Sciatic nerve (tissue), 2 donors: ENCODE results near the gene GCSAM. TPM values are rescaled to one million over a fixed set of nuclear protein-coding genes. Genes with fewer than 3 reads are reported as not detected.

Source experiments
- ATAC-seq: fragments of 200-7000 bp; cut with Tn5 transposase; one replicate; pipeline ENCODE4 v1.9.1; 2020; ENCODE audit warnings: mild to moderate bottlenecking, moderate library complexity
- DNase-seq: peaks from one replicate; pipeline ENCODE4 v3.0.0-alpha.2; 2020; ENCODE audit warnings: low spot score
- intact Hi-C: fragments of 100-400 bp; cut with DNase I; formaldehyde crosslinking; loops from one replicate; pipeline ENCODE4 v1.14.2; 2022
- total RNA-seq: library from RNA; stranded (reverse); fragmentation: NEBNext Ultra II Directional; extraction: Animal tissue kit (Norgen Biotek cat#: 25700); gene quantifications from one replicate; pipeline ENCODE4 v1.2.1, GENCODE V29; 2021
- donor health status: DM: no; HTN: no; CAD: no.
- donor health status: DM: no; HTN: no; CAD: no.

GCSAM gene
- total RNA-seq, 1 donor from 2014 or later: 0.22 TPM

GRCh38 chr3:112131111-112131510, 1.9 kb downstream of the GCSAM start:
- ATAC-seq (no peak), DNase-seq (no peak)
- intact Hi-C loops: no loop called here

DNA sequence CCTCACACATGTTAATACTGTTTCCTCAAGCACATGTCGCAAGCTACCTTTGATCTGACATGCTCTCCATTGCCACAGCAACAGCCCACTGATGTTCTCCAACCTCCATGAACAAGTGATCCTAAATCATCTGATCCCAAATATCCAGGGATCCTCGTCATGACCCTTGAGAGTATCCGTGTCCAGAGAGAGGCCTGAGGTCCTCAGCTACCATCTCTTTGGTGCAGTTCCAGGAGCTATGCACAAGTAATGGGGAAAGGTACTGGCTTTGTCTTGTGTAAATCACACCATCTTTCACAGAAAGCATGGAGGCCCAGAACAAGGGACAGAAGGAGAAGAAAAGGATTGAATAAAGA, 2.4 kb downstream of the GCSAM start:
- intact Hi-C loops: no loop called here
- no peak for ATAC-seq
- DNase-seq: no peak

- DNase-seq: no peak
- intact Hi-C loops: no loop called here
- ATAC-seq: no peak
Measured at GRCh38 chr3:112129925-112130637, 3.0 kb downstream of the GCSAM start.

DNA sequence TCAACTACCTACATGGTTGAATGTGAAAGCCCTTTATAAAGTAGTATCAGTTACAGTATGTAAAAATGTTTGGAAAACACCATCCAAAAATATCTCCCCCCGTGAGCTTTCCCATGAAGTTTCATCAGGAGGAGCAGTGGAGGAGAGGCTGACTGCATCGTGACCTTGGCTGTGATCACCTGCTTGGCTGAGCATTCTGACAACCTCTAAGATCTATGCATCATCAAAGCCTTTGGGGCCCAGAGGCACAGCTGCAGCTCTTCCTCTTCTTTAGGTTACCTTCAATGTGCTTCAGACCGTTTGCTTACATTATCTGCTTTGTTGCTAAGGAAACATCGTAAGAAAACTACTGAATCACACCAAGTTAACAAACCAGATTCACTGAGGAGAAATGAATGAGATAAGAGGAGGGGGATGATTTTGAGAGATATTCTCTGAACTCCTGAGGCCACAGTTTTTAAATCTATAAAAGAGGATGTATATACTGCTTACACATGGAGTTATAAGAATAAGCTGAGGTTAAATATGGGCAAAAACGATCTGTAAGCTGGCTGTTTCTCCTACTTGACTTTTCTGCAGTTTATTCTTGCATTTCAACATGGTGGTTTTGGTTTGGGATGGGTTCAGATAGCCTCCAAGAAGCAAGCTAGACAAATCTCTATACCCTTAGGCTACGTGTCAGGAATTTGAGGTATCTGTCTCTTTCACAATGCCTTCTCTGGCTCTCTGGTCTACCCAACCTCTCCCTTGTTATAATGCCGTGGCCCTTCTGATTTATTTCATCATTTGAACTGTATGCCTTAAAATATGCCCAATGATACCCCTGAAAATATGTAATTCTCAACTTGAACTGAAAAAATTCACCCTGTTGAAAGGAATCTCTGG, 4.0 kb downstream of the GCSAM start:
- ATAC-seq (no peak), DNase-seq (no peak)
- intact Hi-C loops: no loop called here

GRCh38 chr3:112127522-112128494, 5.2 kb downstream of the GCSAM start:
- peak; percentile 39 for ATAC-seq
- intact Hi-C loops: no loop called here
- DNase-seq: no peak

GRCh38 chr3:112126511-112126911, 6.5 kb downstream of the GCSAM start:
- ATAC-seq (peak; percentile 36), DNase-seq (no peak)
- intact Hi-C loops: no loop called here

- ATAC-seq: no peak
- intact Hi-C loops: no loop called here
Measured at GRCh38 chr3:112124907-112125607, 8.0 kb downstream of the GCSAM start.

DNA sequence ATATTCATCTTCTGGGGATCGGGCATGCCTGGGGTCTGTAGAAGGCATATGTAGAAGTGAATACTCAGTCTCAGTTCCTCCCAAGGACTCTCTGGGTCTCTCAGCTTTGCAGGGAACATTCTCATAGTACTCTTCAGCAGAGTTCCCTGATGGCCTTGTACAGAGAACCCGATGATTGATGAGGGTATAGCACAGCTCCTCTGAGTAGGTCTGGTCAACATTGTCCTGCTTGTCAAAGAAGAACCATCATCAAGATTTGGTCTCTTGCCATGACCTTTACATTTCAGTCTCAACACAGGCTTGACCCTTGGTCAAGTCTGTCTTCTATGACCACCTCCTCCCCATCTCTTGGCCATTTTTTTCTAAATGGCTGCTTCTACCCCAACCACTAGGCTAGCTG, 9.5 kb downstream of the GCSAM start:
- ATAC-seq: no peak
- no peak for DNase-seq
- intact Hi-C loops: no loop called here

More at GRCh38 chr3:112124907-112125607, 8.0 kb downstream of the GCSAM start:
- no peak for DNase-seq

- ATAC-seq (no peak), DNase-seq (no peak)
- intact Hi-C loops: no loop called here
Measured at GRCh38 chr3:112122870-112123269, 10.2 kb downstream of the GCSAM start.

GRCh38 chr3:112121577-112122547, 11.2 kb downstream of the GCSAM start:
- DNase-seq: no peak
- intact Hi-C loops: no loop called here
- ATAC-seq: no peak

GRCh38 chr3:112119962-112120836, 12.8 kb downstream of the GCSAM start:
- ATAC-seq (no peak), DNase-seq (no peak)
- intact Hi-C loops: no loop called here

DNA sequence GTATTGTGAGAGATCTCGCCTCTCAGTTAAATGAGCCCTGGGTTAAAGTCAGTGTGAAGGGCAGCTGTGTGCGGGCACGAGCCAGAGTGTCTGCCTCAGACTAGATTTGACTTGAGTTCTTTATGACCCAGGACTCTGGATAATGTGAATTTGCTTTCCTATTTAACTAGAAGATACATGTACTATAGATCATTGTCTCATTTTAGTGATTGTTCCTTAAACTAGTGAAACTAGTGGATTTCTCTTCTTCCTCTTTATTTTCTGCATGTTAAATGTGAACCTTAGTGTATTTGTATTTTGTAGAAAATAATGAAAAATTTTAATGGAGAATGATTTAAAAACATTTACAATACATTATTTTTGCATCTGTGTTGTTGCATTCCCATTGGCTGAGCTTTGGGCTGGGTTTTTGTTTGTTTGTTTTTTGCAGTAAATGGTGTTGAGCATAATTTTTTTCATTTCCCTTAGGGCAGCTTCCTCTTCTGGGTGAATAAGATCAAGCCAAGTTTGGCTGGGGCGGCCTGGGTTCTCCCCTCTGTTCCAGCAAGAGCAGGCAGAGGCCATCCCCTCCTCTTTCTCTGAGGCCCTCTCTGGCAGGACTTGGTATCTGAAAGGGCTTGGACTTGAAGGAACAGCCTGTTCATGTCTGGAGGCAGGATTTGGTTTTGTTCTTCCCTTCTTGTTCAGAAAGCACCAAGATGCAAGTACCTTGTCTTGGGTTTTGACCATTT, 15.0 kb downstream of the GCSAM start:
- ATAC-seq (peak; percentile 50), DNase-seq (no peak)
- intact Hi-C loops: no loop called here

DNA sequence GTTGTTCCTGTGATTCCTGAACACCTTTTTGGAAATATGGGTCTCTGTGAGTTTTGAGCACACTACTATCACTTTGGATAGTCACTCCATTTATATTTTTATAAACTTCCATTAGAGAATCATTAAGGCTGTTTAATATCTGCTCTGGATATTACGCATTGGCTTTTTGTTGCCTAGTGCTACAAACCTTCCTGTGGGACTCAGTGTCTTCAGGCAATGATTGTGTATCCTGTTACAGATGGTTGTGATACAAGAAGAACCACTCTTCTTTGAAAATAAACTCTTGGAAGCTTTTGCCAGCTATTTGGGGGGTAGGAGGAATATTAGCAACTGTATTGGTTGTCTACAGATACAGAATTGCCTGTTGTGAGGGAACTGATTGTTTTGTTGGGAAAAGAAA, 15.6 kb downstream of the GCSAM start:
- ATAC-seq (peak; percentile 53), DNase-seq (no peak)
- intact Hi-C loops: no loop called here

GRCh38 chr3:112116748-112117186, 16.3 kb downstream of the GCSAM start:
- intact Hi-C loops: no loop called here
- peak; percentile 43 for ATAC-seq
- DNase-seq: no peak

DNA sequence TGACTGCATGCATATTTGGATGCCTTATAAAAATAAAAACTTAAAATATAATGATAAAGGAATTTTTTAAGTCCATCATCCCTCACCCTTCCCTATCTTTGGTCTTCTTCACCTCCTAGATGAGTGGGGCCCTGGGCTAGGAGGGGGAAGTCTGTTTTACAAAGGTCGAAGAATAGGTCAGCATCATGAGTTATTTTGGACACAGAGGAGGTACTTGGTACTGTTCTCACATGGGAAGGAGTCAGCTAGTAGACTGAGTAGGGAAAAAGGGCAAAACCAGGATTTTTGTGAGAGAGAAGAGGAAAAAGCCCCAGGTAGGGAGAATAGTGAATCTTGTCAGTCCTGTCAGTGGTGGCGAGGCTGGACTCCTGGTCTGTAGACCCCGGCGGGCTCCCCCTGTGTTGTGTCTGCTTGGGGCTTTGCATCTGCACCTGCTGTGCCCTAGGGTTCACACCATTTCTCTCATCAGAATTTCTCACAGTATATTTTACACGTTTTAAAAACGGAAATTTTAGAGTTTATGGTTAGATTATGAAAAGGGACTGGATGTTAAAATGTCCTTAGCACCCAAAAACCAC, 17.2 kb downstream of the GCSAM start:
- DNase-seq: no peak
- no peak for ATAC-seq
- intact Hi-C loops: no loop called here
